PC-9 (cell line): Measurements from ENCODE around the gene SMOC2. TPM values are rescaled to one million over a fixed set of nuclear protein-coding genes. Genes with fewer than 3 reads are reported as not detected.

ENCODE experiments used
- BruUV-seq: library from RNA; stranded (reverse); fragments of 400-500 nt; replicated peaks from 2 replicates; lab custom pipeline; 2021; lab: Mats Ljungman, UMichigan
- CTCF ChIA-PET: fragments of 300-600 bp; sonication (Branson Sonifier 250); formaldehyde crosslinking; loops from one replicate; lab custom pipeline; 2022; ENCODE audit warnings: antibody characterized with exemption; lab: Charles Lee
- POLR2A ChIA-PET: fragments of 300-600 bp; sonication (Branson Sonifier 250); formaldehyde crosslinking; loops from one replicate; lab custom pipeline; 2022; ENCODE audit warnings: antibody characterized with exemption; ENCODE audit not compliant: unreplicated experiment; lab: Charles Lee
- DNase-seq, 2 experiments: peaks; one replicate each; pipeline versions ENCODE4 v3.0.0 to v3.0.0-alpha.2; 2015 to 2022; ENCODE audit warnings: mixed read lengths in 1 of 2
- H2AFZ ChIP-seq: fragments of 200-600 bp; sonication (generic); 2 replicates; pipeline ENCODE4 v1.8.1; 2017; ENCODE audit warnings: antibody characterized with exemption
- H3F3A ChIP-seq: fragments of 200-600 bp; sonication (generic); 2 replicates; pipeline ENCODE4 v1.8.1; 2017; ENCODE audit warnings: antibody characterized with exemption, mild to moderate bottlenecking, low read depth; ENCODE audit not compliant: insufficient read depth
- H3K27ac ChIP-seq: fragments of 200-600 bp; sonication (generic); 2 replicates; pipeline ENCODE4 v1.6.1; 2016; ENCODE audit warnings: mixed run types
- H3K27me3 ChIP-seq: fragments of 200-600 bp; sonication (generic); 2 replicates; pipeline ENCODE4 v1.6.1; 2016; ENCODE audit warnings: low read depth, mixed run types; ENCODE audit not compliant: insufficient read depth
- H3K36me3 ChIP-seq: fragments of 200-600 bp; sonication (generic); 2 replicates; pipeline ENCODE4 v1.6.1; 2016; ENCODE audit warnings: low read depth, mixed run types
- H3K4me1 ChIP-seq: fragments of 200-600 bp; sonication (generic); replicated peaks from 2 replicates; pipeline ENCODE4 v1.6.1; 2016; ENCODE audit warnings: mixed run types; ENCODE audit not compliant: insufficient read depth
- H3K4me2 ChIP-seq: fragments of 200-600 bp; sonication (generic); 2 replicates; pipeline ENCODE4 v1.6.1; 2017; ENCODE audit warnings: mixed run types
- H3K4me3 ChIP-seq: fragments of 200-600 bp; sonication (generic); 2 replicates; pipeline ENCODE4 v1.6.1; 2016; ENCODE audit warnings: mixed run types
- H3K79me2 ChIP-seq: fragments of 200-600 bp; sonication (generic); 2 replicates; pipeline ENCODE4 v1.6.1; 2017; ENCODE audit warnings: low read depth, mixed run types
- H3K9me2 ChIP-seq: fragments of 200-600 bp; sonication (generic); 2 replicates; pipeline ENCODE4 v1.8.1; 2017; ENCODE audit warnings: mild to moderate bottlenecking; ENCODE audit not compliant: insufficient read depth
- H3K9me3 ChIP-seq: fragments of 200-600 bp; sonication (generic); 2 replicates; pipeline ENCODE4 v1.8.1; 2016; ENCODE audit warnings: low read depth; ENCODE audit not compliant: insufficient read depth
- H4K20me1 ChIP-seq: fragments of 200-600 bp; sonication (generic); 2 replicates; pipeline ENCODE4 v1.8.1; 2017; ENCODE audit not compliant: insufficient read depth
- EZH2 ChIP-seq: fragments of 200-600 bp; sonication (generic); IDR thresholded peaks from 2 replicates; pipeline ENCODE4 v1.8.0; 2017; ENCODE audit warnings: antibody characterized with exemption, low read depth
- intact Hi-C: fragments of 100-400 bp; cut with micrococcal nuclease; formaldehyde crosslinking; loops from one replicate; pipeline ENCODE4 v1.10.0; 2022; ENCODE audit not compliant: unreplicated experiment
- total RNA-seq: library from RNA; stranded (reverse); gene quantifications from 2 replicates; pipeline ENCODE4 v1.2.3, GENCODE V29; 2021
- TF ChIP-seq, protein P1 (sequence below): fragments of 200-600 bp; sonication (generic); conservative IDR thresholded peaks from 2 replicates; pipeline ENCODE4 v1.6.1; 2017; ENCODE audit warnings: mixed run types, antibody characterized with exemption, mild to moderate bottlenecking, moderate library complexity

The SMOC2 gene
- total RNA-seq, 1 experiment from 2014 or later = not detected

DNA sequence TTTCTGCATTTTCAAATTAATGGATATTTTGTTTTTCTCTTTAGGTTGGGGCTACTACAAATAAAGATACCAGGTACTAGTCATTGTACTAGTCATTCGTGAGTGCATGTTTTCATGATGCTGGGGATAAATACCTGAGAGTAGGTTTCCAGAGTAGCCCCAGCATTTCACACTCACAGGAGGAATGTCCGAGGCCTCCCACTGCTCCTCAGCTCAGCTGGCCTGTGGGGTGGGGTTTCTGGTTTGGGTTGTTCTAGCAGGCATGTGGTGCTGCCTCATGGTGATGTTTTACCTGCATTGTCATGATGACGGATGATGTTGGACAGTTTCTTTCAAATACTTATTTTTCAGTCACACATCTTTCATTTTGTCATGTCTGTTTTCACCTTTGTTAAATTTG is 144.5 kb downstream of the SMOC2 start:
- CTCF ChIA-PET = no interaction called here
- Histone ChIP-seq H3K4me2 (no peak overlapping the region), H3K27me3 (peaks cover 40% of the 10 kb centered on the region), H3K79me2 (no peaks in the 10 kb centered on the region), H3K9me3 (no peaks in the 10 kb centered on the region), H4K20me1 (no peaks in the 10 kb centered on the region), H3K4me1 (no peaks in the 10 kb centered on the region), H3K4me3 (no peak overlapping the region), H3F3A (no peaks in the 10 kb centered on the region), H3K36me3 (no peaks in the 10 kb centered on the region), H3K27ac (no peak overlapping the region), H3K9me2 (no peaks in the 10 kb centered on the region; the same call in 1 of the 2 replicates), H2AFZ (no peak overlapping the region)
- BruUV-seq = no TSS peak
- no peak for DNase-seq
- TF ChIP-seq EZH2 = no peak
- TF ChIP-seq, protein P1, sequence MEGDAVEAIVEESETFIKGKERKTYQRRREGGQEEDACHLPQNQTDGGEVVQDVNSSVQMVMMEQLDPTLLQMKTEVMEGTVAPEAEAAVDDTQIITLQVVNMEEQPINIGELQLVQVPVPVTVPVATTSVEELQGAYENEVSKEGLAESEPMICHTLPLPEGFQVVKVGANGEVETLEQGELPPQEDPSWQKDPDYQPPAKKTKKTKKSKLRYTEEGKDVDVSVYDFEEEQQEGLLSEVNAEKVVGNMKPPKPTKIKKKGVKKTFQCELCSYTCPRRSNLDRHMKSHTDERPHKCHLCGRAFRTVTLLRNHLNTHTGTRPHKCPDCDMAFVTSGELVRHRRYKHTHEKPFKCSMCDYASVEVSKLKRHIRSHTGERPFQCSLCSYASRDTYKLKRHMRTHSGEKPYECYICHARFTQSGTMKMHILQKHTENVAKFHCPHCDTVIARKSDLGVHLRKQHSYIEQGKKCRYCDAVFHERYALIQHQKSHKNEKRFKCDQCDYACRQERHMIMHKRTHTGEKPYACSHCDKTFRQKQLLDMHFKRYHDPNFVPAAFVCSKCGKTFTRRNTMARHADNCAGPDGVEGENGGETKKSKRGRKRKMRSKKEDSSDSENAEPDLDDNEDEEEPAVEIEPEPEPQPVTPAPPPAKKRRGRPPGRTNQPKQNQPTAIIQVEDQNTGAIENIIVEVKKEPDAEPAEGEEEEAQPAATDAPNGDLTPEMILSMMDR = no peak
- POLR2A ChIA-PET = no interaction called here
- intact Hi-C loops = no loop called here

DNA sequence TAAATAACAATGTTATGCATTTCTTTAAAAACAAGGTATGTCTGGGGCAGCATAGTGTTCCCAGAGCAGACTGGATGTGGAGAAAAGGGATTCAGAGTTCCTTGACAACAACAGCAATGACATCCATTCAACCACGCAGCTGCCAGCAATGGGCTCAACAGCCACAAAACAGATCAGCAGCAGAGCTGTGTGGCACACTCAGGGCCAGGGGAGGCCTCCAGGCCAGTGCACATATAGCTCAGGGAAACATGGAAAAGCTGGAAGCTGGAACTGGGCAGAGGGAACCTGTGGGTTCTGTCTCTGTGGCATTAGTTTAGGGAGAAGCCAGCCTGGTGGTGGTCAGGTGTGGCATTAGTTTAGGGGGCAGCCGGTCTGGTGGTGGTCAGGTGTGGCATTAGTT is 148.3 kb downstream of the SMOC2 start:
- H3K79me2 ChIP-seq = no peaks in the 10 kb centered on the region
- H3K9me3 ChIP-seq = no peaks in the 10 kb centered on the region
- TF ChIP-seq EZH2 = no peak
- TF ChIP-seq, protein P1 = no peak
- H3K9me2 ChIP-seq = no peaks in the 10 kb centered on the region; the same call in 1 of the 2 replicates
- ChIA-PET CTCF (no interaction called here), POLR2A (no interaction called here)
- H2AFZ ChIP-seq = no peak overlapping the region
- H3K27me3 ChIP-seq = 0 out of 2 replicates have a peak, but pooled peaks cover 6% of the 10 kb centered on the region
- H3K4me2 ChIP-seq = no peak overlapping the region
- no TSS peak for BruUV-seq
- H3K4me3 ChIP-seq = no peak overlapping the region
- no peaks in the 10 kb centered on the region for H3F3A ChIP-seq
- H3K36me3 ChIP-seq = no peaks in the 10 kb centered on the region
- intact Hi-C loops = no loop called here
- no peak for DNase-seq
- H3K4me1 ChIP-seq = no peaks in the 10 kb centered on the region
- H3K27ac ChIP-seq = no peak overlapping the region
- no peaks in the 10 kb centered on the region for H4K20me1 ChIP-seq

DNA sequence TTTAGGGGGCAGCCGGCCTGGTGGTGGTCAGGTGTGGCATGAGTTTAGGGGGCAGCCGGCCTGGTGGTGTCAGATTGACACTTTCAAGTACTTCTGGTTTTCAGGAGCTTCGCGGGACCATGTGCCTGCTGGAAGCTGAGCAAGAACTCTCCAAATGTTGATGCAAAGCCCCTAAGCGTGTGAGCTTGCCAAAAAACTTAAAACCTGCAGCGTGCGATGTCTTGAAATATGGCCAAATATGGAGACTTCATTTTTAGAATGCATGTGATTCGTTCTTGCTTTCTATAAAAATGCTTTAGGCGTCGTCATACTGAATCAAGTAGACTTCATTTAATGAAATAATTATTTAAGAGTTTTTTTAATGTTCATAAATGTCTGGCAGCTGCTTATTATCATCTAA is 149.4 kb downstream of the SMOC2 start:
- Histone ChIP-seq H3K4me3 (no peak overlapping the region), H3K4me2 (no peak overlapping the region), H3F3A (no peaks in the 10 kb centered on the region), H4K20me1 (no peaks in the 10 kb centered on the region), H3K27ac (no peak overlapping the region), H3K4me1 (no peaks in the 10 kb centered on the region), H3K79me2 (no peaks in the 10 kb centered on the region), H2AFZ (no peak overlapping the region), H3K9me2 (no peaks in the 10 kb centered on the region; the same call in 1 of the 2 replicates), H3K27me3 (peaks cover 11% of the 10 kb centered on the region), H3K9me3 (no peaks in the 10 kb centered on the region), H3K36me3 (no peaks in the 10 kb centered on the region)
- ChIA-PET CTCF (no interaction called here), POLR2A (no interaction called here)
- intact Hi-C loops = no loop called here
- BruUV-seq = no TSS peak
- TF ChIP-seq, protein P1 = no peak
- no peak for TF ChIP-seq EZH2
- no peak for DNase-seq
